Common myeloid progenitor, CD34-positive (primary cell): ENCODE data around the gene KCNQ4.

Source experiments
- CTCF ChIA-PET: fragments of 350-600 bp; sonication (Branson Sonifier 250); formaldehyde crosslinking; loops from one replicate; lab custom pipeline; 2021; ENCODE audit warnings: antibody characterized with exemption; lab: Charles Lee
- POLR2A ChIA-PET: fragments of 350-600 bp; sonication (Branson Sonifier 250); formaldehyde crosslinking; loops from one replicate; lab custom pipeline; 2021; ENCODE audit warnings: antibody characterized with exemption; lab: Charles Lee
- DNase-seq, 3 donors: peaks; one replicate each; pipeline versions ENCODE4 v3.0.0 to v3.0.0-alpha.2; 2013
- H3K27ac ChIP-seq, 2 experiments: 1 replicate in 1 of 2; 2 replicates in 1 of 2; pipeline ENCODE4 v1.7.0; 2013; ENCODE audit warnings: inconsistent platforms in 2 of 2, low read length in 2 of 2, mild to moderate bottlenecking in 2 of 2, low read depth in 1 of 2, moderate library complexity in 1 of 2; ENCODE audit not compliant: severe bottlenecking in 2 of 2, insufficient read depth in 1 of 2, poor library complexity in 1 of 2
- H3K27me3 ChIP-seq, 5 experiments: replicated peaks in 2 of 5; 1 replicate in 3 of 5; 2 replicates in 2 of 5; pipeline versions ENCODE4 v1.6.1 to v1.7.0; 2013; ENCODE audit warnings: low read length in 4 of 5, mild to moderate bottlenecking in 2 of 5, moderate library complexity in 2 of 5, inconsistent platforms in 1 of 5; ENCODE audit not compliant: insufficient read depth in 5 of 5, control insufficient read depth in 4 of 5
- H3K36me3 ChIP-seq, 4 experiments: 1 replicate in 2 of 4; 2 replicates in 2 of 4; pipeline versions ENCODE4 v1.6.1 to v1.7.0; 2013; ENCODE audit warnings: low read length in 3 of 4, control low read depth in 1 of 4, mild to moderate bottlenecking in 1 of 4; ENCODE audit not compliant: control insufficient read depth in 4 of 4, insufficient read depth in 4 of 4
- H3K4me1 ChIP-seq, 4 experiments: 1 replicate in 3 of 4; 2 replicates in 1 of 4; pipeline versions ENCODE4 v1.6.1 to v1.7.1; 2013; ENCODE audit warnings: low read length in 3 of 4, mild to moderate bottlenecking in 3 of 4, control low read depth in 1 of 4, inconsistent platforms in 1 of 4, moderate library complexity in 1 of 4; ENCODE audit not compliant: control insufficient read depth in 4 of 4, insufficient read depth in 4 of 4; ENCODE audit errors: control extremely low read depth in 1 of 4
- H3K4me3 ChIP-seq, 7 experiments: 1 replicate in 4 of 7; 2 replicates in 3 of 7; pipeline versions ENCODE4 v1.5.1 to v1.7.0; 2013; ENCODE audit warnings: mild to moderate bottlenecking in 7 of 7, low read length in 6 of 7, moderate library complexity in 6 of 7, inconsistent platforms in 2 of 7, low read depth in 2 of 7, control low read depth in 1 of 7; ENCODE audit not compliant: insufficient read depth in 4 of 7, control insufficient read depth in 1 of 7; ENCODE audit errors: extremely low read depth in 1 of 7
- H3K9me3 ChIP-seq, 5 experiments: 1 replicate in 4 of 5; 2 replicates in 1 of 5; pipeline versions ENCODE4 v1.6.1 to v1.7.1; 2013; ENCODE audit warnings: low read length in 4 of 5, mild to moderate bottlenecking in 2 of 5, inconsistent platforms in 1 of 5, low read depth in 1 of 5, moderate library complexity in 1 of 5; ENCODE audit not compliant: control insufficient read depth in 4 of 5, insufficient read depth in 2 of 5; ENCODE audit errors: control extremely low read depth in 1 of 5
- WGBS: methylation state at CpG from one replicate; pipeline ENCODE4 v1.1.5; 2013; ENCODE audit not compliant: insufficient coverage; 5-methylcytosine and 5-hydroxymethylcytosine counted together

Gene KCNQ4

DNA sequence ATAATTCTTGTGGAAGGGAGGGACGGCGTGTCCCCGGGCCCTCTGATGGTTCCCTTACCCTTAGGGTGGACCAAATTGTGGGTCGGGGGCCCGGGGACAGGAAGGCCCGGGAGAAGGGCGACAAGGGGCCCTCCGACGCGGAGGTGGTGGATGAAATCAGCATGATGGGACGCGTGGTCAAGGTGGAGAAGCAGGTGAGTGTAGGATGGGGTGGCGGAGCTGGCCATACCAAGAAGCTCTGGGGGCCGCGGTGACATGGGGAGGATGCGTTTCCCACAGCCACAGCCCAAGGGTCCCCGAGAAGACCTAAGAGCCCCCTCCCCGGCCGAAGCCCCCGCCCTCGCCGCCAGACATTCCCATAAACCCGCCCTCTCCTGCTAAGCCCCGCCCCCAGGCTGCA is 54.0 kb downstream of the KCNQ4 start:
- ChIA-PET POLR2A (no interaction called here), CTCF (interaction anchor here (1.0 to 1.3 kb wide), 3 partner anchors 9 to 18 kb away, joined by 3 to 4 read pairs (median 3); no protein-coding TSS in a partner anchor)
- H3K4me3 ChIP-seq: no peak overlapping the region
- peaks cover 0 to under 1% (median 0%) of the 10 kb centered on the region in 5 experiments for H3K9me3 ChIP-seq
- H3K36me3 ChIP-seq: no peaks in the 10 kb centered on the region
- H3K4me1 ChIP-seq: peaks cover 4 to 33% (median 29%) of the 10 kb centered on the region in 4 experiments
- H3K27me3 ChIP-seq: peaks cover 0 to 1% (median 0%) of the 10 kb centered on the region in 5 experiments
- DNase-seq: no peak
- H3K27ac ChIP-seq: no peak overlapping the region
- 81% methylated on average over 19 of the region's 24 CpGs for WGBS

DNA sequence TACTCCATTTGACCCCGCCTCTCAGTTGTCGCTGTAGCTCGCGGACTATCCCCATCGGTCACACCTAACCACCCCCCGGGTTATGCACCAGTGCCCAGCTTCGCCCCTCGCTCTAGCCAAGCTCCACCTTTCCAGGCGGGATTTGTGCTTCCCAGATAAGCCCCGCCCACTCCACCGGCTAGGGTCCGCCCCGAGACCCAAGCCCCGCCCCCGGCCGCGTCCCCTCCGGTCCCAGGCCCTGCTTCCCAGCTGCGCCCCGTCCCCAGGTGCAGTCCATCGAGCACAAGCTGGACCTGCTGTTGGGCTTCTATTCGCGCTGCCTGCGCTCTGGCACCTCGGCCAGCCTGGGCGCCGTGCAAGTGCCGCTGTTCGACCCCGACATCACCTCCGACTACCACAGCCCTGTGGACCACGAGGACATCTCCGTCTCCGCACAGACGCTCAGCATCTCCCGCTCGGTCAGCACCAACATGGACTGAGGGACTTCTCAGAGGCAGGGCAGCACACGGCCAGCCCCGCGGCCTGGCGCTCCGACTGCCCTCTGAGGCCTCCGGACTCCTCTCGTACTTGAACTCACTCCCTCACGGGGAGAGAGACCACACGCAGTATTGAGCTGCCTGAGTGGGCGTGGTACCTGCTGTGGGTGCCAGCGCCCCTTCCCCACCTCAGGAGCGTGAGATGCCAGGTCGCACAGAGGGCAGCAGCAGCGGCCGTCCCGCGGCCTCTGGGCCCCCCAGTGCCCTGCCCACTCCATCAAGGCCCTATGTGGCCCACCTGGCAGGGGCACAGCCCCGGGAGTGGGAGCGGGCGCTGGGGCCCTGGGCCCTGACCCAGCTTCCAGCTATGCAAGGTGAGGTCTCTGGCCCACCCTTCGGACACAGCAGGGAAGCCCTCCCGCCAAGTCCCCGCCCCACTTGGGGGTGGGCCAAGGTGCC is 54.7 kb downstream of the KCNQ4 start:
- H3K27me3 ChIP-seq: peaks cover 0 to 1% (median 0%) of the 10 kb centered on the region in 5 experiments
- no peak for DNase-seq
- H3K27ac ChIP-seq: no peak overlapping the region
- WGBS: 90% methylated on average over 51 of the region's 60 CpGs
- peaks cover 0 to 5% (median 0%) of the 10 kb centered on the region in 5 experiments for H3K9me3 ChIP-seq
- ChIA-PET POLR2A (no interaction called here), CTCF (interaction anchor here (0.7 to 1.7 kb wide), 8 partner anchors 10 to 65 kb away, joined by 3 to 5 read pairs (median 3); no protein-coding TSS in a partner anchor)
- H3K4me1 ChIP-seq: peaks cover 4 to 33% (median 29%) of the 10 kb centered on the region in 4 experiments
- H3K4me3 ChIP-seq: no peak overlapping the region
- no peaks in the 10 kb centered on the region for H3K36me3 ChIP-seq

GRCh38 chr1:40838980-40839942 is 55.7 kb downstream of the KCNQ4 start:
- H3K27ac ChIP-seq: no peak overlapping the region
- ChIA-PET CTCF (interaction anchor here (0.8 to 2.4 kb wide), 6 partner anchors 9 to 66 kb away, joined by 3 to 6 read pairs (median 4); no protein-coding TSS in a partner anchor), POLR2A (no interaction called here)
- H3K9me3 ChIP-seq: peaks cover 0 to 5% (median 0%) of the 10 kb centered on the region in 5 experiments
- H3K36me3 ChIP-seq: no peaks in the 10 kb centered on the region
- no peak overlapping the region for H3K4me3 ChIP-seq
- H3K4me1 ChIP-seq: peaks cover 4 to 33% (median 29%) of the 10 kb centered on the region in 4 experiments
- peaks cover 0 to 1% (median 0%) of the 10 kb centered on the region in 5 experiments for H3K27me3 ChIP-seq
- DNase-seq: no peak
- 97% methylated on average over 12 of the region's 15 CpGs for WGBS

GRCh38 chr1:40839943-40840335 is 56.4 kb downstream of the KCNQ4 start:
- Histone ChIP-seq H3K9me3 (peaks cover 0 to 5% (median 0%) of the 10 kb centered on the region in 5 experiments), H3K4me1 (peaks cover 4 to 37% (median 33%) of the 10 kb centered on the region in 4 experiments), H3K27ac (no peak overlapping the region), H3K36me3 (no peaks in the 10 kb centered on the region), H3K4me3 (peak overlapping the region in 1 of 7 experiments; percentile 30), H3K27me3 (peaks cover 0 to 1% (median 0%) of the 10 kb centered on the region in 5 experiments)
- ChIA-PET CTCF (interaction anchor here (1.3 to 2.4 kb wide), 4 partner anchors 9 to 66 kb away, joined by 3 to 6 read pairs (median 4); no protein-coding TSS in a partner anchor), POLR2A (interaction anchor here (1.2 kb wide), 1 partner anchor 148 kb away, joined by 3 read pairs; the partner anchor contains the start of gene NFYC)
- no peak for DNase-seq
- 96% methylated on average over 4 of the region's 5 CpGs for WGBS

DNA sequence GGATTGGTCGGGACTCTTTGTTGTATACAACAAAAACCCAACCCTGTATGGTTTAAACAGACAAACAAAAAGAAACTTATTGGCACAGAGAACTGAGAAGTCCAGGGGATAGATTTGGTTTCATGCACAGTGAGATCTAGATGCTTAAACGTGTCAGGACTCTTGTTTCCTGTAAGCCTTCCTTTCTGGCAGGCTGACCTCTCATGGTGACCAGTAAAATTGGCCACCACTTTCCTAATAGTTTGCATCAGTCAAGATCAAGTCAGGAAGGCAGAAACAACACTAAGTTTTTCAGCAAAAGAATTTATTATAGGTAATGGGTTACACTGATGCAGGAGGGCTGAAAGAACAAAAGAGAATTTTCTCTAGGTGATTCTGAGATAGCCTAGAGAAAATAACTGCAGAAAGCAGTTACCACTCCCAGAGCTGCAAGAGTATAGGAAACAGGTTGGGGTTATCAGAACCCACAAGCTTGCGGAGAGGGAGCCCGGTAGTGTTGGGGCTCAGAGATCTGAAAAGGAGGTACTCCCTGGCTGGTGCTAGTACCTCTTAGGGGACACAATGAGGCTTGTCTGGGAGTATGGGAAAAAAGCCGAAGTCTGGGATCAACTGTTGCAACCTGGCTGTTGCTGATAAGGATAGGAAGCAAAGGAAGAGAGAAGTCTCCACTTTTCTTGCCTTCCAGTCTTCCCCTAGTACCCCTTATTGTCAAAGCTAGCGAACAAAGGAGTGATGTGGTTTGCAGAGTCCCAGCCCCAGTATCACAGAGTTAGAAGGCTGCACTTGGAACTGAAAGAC is 57.1 kb downstream of the KCNQ4 start:
- peak; percentile 52 to 91 (median 82) for DNase-seq
- peaks cover 0 to 5% (median 0%) of the 10 kb centered on the region in 5 experiments for H3K9me3 ChIP-seq
- H3K36me3 ChIP-seq: no peaks in the 10 kb centered on the region
- ChIA-PET POLR2A (interaction anchor here (1.2 kb wide), 1 partner anchor 149 kb away, joined by 3 read pairs; the partner anchor contains the start of gene NFYC), CTCF (interaction anchor here (0.7 to 2.4 kb wide), 4 partner anchors 8 to 66 kb away, joined by 3 to 6 read pairs (median 4); no protein-coding TSS in a partner anchor)
- peaks cover 8 to 44% (median 40%) of the 10 kb centered on the region in 4 experiments for H3K4me1 ChIP-seq
- H3K27me3 ChIP-seq: peaks cover 0 to 1% (median 0%) of the 10 kb centered on the region in 5 experiments
- H3K27ac ChIP-seq: peak overlapping the region; percentile 2 to 40
- peak overlapping the region in 2 of 7 experiments; percentile 50 to 56 for H3K4me3 ChIP-seq
- WGBS: 0% methylated on average over 4 of the region's 6 CpGs
